Measurements from ENCODE around the gene FIG4.

DNA sequence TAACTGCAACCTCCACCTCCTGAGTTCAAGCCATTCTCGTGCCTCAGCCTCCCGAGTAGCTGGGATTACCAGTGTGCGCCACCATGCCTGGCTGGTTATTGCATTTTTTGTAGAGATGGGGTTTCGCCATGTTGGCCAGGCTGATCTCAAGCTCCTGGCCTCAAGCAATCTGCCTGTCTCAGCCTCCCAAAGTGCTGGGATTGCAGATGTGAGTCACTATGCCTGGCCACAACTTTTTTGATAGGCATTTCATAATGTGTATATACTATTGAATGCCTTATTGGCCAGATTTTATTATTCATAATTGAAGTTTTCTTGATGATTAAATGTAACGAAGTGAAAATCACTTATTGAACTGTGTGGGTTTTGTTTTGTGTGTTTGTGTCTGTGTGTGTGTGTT, 27.9 kb downstream of the FIG4 start:
- TF ChIP-seq, protein P1, sequence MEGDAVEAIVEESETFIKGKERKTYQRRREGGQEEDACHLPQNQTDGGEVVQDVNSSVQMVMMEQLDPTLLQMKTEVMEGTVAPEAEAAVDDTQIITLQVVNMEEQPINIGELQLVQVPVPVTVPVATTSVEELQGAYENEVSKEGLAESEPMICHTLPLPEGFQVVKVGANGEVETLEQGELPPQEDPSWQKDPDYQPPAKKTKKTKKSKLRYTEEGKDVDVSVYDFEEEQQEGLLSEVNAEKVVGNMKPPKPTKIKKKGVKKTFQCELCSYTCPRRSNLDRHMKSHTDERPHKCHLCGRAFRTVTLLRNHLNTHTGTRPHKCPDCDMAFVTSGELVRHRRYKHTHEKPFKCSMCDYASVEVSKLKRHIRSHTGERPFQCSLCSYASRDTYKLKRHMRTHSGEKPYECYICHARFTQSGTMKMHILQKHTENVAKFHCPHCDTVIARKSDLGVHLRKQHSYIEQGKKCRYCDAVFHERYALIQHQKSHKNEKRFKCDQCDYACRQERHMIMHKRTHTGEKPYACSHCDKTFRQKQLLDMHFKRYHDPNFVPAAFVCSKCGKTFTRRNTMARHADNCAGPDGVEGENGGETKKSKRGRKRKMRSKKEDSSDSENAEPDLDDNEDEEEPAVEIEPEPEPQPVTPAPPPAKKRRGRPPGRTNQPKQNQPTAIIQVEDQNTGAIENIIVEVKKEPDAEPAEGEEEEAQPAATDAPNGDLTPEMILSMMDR (conservative IDR thresholded peaks at IDR 0.05; ENCODE audit: low read depth, low read length), result no peak
- no peak for TF ChIP-seq EZH2 (IDR thresholded peaks at IDR 0.05; ENCODE audit: low read length, unreplicated experiment)
- TF ChIP-seq EZH2phosphoT487 (IDR thresholded peaks at IDR 0.05; ENCODE audit: borderline replicate concordance, low read length), result no peak

Measured in PC-3 (cell line).